GM12865 (cell line): Measurements from ENCODE around the gene OR6N2.

ENCODE experiments used
- DNase-seq: peaks from one replicate; pipeline ENCODE4 v3.0.0; 2010; ENCODE audit warnings: low read depth
- H3K4me3 ChIP-seq: 2 replicates; pipeline ENCODE4 v1.5.1; 2011; ENCODE audit warnings: mild to moderate bottlenecking, low read depth, low read length, control low read depth
- TF ChIP-seq, protein P1 (sequence below): IDR thresholded peaks from 2 replicates; pipeline ENCODE4 v1.5.1; 2011; ENCODE audit warnings: low read length, control low read depth, low read depth, inconsistent platforms; ENCODE audit not compliant: insufficient read depth; ENCODE audit errors: missing control alignments

Gene OR6N2

DNA sequence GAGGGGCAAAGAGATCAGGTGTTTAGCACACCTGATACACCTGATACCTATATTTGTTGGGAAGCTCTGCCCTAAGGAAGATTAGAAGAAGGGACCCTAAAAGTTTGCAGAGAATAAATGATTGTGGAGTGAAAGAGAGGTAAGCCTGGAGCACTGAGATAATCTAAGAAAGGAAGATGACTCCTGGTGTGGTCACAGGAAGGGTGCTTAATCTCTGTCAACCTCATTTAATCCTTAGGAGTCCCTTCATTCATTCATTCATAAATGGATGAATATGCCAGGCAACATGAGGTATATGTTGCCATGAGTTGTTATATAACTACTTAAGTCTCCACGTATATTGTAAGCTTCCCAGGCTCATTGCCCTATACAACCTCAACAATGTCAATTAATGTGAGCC, 34.0 kb upstream of the OR6N2 start:
- DNase-seq = no peak
- H3K4me3 ChIP-seq = no peak overlapping the region
- TF ChIP-seq, protein P1, sequence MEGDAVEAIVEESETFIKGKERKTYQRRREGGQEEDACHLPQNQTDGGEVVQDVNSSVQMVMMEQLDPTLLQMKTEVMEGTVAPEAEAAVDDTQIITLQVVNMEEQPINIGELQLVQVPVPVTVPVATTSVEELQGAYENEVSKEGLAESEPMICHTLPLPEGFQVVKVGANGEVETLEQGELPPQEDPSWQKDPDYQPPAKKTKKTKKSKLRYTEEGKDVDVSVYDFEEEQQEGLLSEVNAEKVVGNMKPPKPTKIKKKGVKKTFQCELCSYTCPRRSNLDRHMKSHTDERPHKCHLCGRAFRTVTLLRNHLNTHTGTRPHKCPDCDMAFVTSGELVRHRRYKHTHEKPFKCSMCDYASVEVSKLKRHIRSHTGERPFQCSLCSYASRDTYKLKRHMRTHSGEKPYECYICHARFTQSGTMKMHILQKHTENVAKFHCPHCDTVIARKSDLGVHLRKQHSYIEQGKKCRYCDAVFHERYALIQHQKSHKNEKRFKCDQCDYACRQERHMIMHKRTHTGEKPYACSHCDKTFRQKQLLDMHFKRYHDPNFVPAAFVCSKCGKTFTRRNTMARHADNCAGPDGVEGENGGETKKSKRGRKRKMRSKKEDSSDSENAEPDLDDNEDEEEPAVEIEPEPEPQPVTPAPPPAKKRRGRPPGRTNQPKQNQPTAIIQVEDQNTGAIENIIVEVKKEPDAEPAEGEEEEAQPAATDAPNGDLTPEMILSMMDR = no peak

DNA sequence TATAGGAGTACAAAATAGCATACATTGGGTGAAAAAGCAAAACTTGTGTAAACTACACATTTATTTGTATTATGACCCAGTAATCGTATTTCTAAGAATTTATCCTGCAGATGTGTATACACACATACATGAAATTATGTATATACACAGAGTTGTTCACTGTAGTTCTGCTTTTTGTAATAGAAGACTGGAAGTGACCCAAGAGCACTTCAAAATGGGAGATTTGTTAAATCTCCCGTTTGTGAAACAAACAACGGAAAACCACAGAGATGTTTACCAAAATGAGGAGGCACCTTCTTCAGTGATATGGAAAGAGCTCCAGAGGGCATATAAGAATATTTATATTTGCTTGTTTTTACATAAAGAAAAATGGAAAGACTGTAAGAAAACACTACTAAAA, 32.2 kb upstream of the OR6N2 start:
- no peak for DNase-seq
- TF ChIP-seq, protein P1 = no peak
- no peak overlapping the region for H3K4me3 ChIP-seq

DNA sequence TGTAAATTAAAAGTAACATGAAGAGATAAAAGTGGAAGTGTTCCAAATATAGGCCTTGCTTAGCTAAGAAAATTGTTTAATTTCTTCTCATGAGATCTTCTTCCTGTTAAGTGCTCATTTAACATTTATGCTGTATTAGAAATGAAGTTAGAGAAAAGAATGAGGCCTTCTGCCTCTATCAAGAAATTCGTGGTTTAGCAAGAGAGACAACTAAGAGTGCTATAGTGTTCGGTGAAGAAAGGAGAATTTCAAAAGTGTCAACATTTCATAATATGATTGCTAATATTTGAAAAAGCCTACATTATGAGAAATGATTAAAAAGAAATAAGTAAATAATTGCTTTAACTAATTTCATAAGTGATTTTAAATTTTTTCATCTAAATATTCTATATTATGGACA, 31.3 kb upstream of the OR6N2 start:
- TF ChIP-seq, protein P1 = no peak
- no peak overlapping the region for H3K4me3 ChIP-seq
- no peak for DNase-seq

DNA sequence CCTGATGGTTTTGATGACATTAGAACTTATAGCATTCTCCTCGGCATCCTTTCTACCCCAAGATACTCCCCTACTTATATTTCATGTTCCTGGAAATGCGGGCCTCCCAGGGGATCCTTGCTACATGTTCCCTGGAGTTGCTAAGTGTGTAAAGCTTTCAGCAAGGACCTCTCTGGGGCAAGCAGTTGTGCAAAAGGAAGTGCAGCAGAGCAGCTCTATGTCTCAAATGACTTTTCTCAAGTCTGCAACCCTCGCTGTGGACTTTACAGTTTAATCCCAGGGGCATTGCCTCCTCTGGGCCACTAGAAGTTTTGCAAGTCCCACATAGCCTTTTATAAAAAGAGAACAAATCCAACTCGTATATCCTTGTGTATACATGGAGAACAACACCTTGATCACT, 29.3 kb upstream of the OR6N2 start:
- H3K4me3 ChIP-seq = no peak overlapping the region
- no peak for DNase-seq
- TF ChIP-seq, protein P1 = no peak

DNA sequence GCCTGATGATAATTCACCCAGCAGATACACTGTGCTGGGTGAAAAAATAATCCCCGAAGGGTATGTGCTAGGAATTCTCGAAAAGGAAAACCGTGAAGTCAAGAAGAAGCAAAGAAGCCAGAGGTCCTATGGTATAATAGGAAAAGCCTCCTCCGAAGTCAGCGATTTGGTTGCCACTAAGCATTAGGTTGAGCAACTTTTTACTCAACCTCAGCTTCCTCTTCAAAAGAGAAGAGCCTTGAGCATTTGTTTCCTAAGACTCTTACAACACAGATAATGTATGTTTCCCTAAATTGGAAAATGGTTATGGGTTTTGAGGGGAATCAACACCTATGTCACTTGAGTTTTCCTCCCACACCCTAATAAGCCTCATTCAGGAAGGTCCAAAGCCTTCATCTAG, 28.9 kb upstream of the OR6N2 start:
- no peak for DNase-seq
- no peak overlapping the region for H3K4me3 ChIP-seq
- TF ChIP-seq, protein P1 = no peak

DNA sequence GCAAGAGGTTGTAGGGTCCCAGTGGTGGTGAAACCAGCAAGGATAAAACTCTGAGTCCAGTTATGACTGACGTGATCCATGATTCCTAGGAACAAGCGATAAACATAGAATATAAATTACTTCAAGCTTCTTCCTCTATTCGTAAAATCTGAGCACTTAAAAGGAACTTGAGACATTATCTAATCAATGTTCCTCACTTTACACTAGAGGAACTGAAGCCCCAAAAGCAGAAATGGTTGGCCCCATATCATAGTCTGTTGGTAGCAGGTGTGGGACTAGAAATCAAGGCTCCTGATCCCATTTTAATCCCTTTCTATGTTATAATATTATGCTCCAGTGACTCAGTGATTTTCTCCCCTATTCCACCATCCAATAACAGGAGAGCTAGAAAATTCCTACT, 28.3 kb upstream of the OR6N2 start:
- TF ChIP-seq, protein P1 = no peak
- no peak for DNase-seq
- H3K4me3 ChIP-seq = no peak overlapping the region

DNA sequence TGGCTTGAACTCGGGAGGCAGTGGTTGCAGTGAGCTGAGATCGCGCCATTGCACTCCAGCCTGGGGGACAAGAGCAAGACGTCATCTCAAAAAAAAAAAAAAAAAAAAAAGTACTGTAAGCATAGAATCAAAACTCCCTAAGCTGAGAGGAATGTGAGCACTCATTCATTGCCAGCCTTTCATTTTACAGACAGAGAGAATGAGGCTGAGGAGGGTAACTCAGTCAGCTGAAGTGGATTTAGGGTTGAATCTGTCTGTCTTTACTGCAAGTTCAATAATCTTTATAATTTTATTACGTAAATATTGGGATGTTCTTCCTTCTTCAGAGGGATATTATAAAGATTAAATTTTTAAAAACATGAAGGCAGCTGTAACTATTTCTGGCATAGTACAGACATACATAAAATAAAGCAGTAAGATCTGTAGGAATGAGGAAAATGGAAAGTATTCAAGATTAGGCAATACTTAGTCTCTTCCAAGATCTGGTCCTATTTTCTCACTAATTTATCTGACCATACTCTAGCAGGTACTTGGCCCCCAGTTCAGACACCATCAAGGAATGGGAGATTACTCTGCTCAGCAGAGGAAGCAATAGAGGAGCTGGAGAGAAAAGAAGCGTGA, 26.0 kb upstream of the OR6N2 start:
- TF ChIP-seq, protein P1 = no peak
- no peak overlapping the region for H3K4me3 ChIP-seq
- DNase-seq = no peak
